Adrenal gland (tissue), 5 donors: ENCODE results near the gene PBX1.

Source experiments
- POLR2A ChIP-seq, 2 donors: fragments of 450-650 bp; IDR thresholded peaks; one replicate each; pipeline ENCODE4 v1.6.1; 2017; ENCODE audit warnings: antibody characterized with exemption in 2 of 2, mild to moderate bottlenecking in 2 of 2, moderate library complexity in 1 of 2
- TF ChIP-seq, protein P1 (sequence below), 6 experiments: fragments of 450-650 bp in 4 of 6; fragments of 200-600 bp in 2 of 6; sonication (generic) in 1 of 6; IDR thresholded peaks; 1 replicate in 5 of 6; 2 replicates in 1 of 6; pipeline versions ENCODE4 v1.5.1 to v1.8.0; 2016 to 2021; ENCODE audit warnings: antibody characterized with exemption in 6 of 6, mild to moderate bottlenecking in 2 of 6, moderate library complexity in 1 of 6
- donor health status: DM: no; HTN: no; CAD: no.

DNA sequence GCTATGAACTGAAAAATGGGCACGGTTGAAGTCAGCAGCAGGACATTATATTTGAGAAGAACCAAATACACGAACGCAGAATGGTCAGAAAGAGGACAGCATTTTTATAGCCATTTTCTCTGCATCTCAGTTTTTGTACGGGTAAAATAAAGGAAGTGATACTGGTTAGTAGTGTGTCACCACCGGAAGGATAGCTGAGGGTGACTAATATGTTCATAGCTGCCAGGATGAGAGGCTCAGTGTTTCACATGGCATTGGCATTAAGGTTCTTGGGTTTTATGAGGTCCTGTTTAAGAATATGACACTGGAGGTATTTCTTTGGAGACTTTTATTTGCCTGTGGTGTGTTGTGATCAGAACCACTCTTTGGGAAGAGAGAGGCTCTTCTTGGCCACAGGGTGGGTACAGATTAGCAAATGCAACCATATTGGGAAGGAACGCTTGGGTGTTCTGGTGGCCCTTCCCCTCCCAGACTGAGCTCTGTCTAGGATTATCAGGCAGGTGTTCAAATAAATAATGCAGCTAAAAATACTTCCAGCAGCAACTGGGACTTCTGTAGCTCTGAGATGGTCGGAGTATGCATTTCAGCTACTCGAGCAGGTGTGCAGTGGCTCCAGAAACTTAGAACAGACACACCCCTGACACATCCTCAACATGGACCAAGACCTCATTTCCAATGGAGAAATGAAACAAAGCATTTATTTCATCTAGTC lies 158.2 kb downstream of the PBX1 start:
- TF ChIP-seq, protein P1, sequence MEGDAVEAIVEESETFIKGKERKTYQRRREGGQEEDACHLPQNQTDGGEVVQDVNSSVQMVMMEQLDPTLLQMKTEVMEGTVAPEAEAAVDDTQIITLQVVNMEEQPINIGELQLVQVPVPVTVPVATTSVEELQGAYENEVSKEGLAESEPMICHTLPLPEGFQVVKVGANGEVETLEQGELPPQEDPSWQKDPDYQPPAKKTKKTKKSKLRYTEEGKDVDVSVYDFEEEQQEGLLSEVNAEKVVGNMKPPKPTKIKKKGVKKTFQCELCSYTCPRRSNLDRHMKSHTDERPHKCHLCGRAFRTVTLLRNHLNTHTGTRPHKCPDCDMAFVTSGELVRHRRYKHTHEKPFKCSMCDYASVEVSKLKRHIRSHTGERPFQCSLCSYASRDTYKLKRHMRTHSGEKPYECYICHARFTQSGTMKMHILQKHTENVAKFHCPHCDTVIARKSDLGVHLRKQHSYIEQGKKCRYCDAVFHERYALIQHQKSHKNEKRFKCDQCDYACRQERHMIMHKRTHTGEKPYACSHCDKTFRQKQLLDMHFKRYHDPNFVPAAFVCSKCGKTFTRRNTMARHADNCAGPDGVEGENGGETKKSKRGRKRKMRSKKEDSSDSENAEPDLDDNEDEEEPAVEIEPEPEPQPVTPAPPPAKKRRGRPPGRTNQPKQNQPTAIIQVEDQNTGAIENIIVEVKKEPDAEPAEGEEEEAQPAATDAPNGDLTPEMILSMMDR (IDR thresholded peaks at IDR 0.05), result no peak
- no peak for TF ChIP-seq POLR2A (IDR thresholded peaks at IDR 0.05)
